SK-N-SH (cell line): Measurements from ENCODE around the gene ZNF675.

Experiments
- EZH2phosphoT487 ChIP-seq: fragments of 200-600 bp; sonication (generic); IDR thresholded peaks from 2 replicates; pipeline ENCODE4 v1.6.1; 2017; ENCODE audit warnings: low read depth, mixed run types, mild to moderate bottlenecking, antibody characterized with exemption, moderate library complexity, borderline replicate concordance
- MEF2A ChIP-seq: IDR thresholded peaks from 2 replicates; pipeline ENCODE4 v1.4.0; 2012; ENCODE audit warnings: low read depth, borderline replicate concordance
- MXI1 ChIP-seq: IDR thresholded peaks from 2 replicates; pipeline ENCODE4 v1.6.1; 2012; ENCODE audit warnings: mild to moderate bottlenecking, low read depth, low read length, improper control_type of control experiment
- NFIC ChIP-seq: IDR thresholded peaks from 2 replicates; pipeline ENCODE4 v1.4.0; 2012; ENCODE audit warnings: borderline replicate concordance
- POLR2AphosphoS5 ChIP-seq: IDR thresholded peaks from 2 replicates; pipeline ENCODE4 v1.6.1; 2012; ENCODE audit warnings: low read depth, low read length
- RAD21 ChIP-seq: IDR thresholded peaks from 2 replicates; pipeline ENCODE4 v1.6.1; 2012; ENCODE audit warnings: mild to moderate bottlenecking, low read length
- RCOR1 ChIP-seq: fragments of 150-350 bp; IDR thresholded peaks from 2 replicates; pipeline ENCODE4 v1.6.1; 2017; ENCODE audit warnings: antibody characterized with exemption, low read length
- SMC3 ChIP-seq: IDR thresholded peaks from 2 replicates; pipeline ENCODE4 v1.6.1; 2012; ENCODE audit warnings: low read depth, low read length, improper control_type of control experiment
- TCF12 ChIP-seq: IDR thresholded peaks from 2 replicates; pipeline ENCODE4 v1.4.0; 2012
- TF ChIP-seq, protein P1 (sequence below): IDR thresholded peaks from 2 replicates; pipeline ENCODE4 v1.4.0; 2012; ENCODE audit warnings: low read depth
- TF ChIP-seq, protein P2 (sequence below): fragments of 150-350 bp; IDR thresholded peaks from 2 replicates; pipeline ENCODE4 v1.6.1; 2017; ENCODE audit warnings: antibody characterized with exemption, low read length, low read depth, borderline replicate concordance

DNA sequence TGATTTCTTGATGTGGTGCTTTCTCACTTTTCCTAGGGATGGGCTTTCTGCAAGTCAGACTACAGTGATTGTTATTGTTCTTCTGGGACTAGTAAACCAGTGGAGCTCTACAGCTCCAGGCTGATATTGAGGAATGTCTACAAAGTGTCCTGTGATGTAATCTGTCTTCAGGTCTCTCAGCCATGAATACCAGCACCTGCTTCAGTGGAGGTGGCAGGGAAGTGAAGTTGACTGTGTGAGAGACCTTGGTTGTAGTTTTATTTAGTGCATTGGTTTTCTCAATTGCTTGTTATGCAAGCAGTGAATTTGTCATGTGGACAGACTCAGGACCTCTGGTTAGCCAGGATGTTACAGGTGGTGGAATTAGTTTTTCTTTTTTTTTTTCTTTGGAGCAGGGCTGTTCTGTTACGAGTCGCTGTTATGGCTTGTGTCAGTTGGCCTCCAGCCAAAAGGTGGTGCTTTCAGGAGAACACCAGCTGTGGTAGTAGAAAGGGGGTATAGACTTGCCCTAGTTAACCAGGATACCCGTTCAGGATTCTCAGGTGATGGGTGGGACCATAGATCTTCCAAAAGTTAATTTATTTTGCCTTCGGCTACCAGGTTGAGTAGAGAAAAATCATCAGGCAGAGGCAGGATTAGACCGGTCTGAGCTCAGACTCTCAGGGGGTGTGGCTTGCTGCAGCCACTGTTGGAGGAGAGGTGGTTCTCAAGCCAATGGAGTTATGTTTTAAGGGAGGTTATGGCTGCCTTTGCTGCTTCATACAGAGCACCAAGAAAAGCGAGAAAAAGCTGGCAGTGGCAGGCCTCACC lies 11.9 kb upstream of the ZNF675 start:
- TF ChIP-seq EZH2phosphoT487 (no peak), TCF12 (no peak), NFIC (no peak), MEF2A (no peak), RAD21 (no peak), RCOR1 (no peak), POLR2AphosphoS5 (no peak), SMC3 (no peak), MXI1 (no peak)
- TF ChIP-seq, protein P1, sequence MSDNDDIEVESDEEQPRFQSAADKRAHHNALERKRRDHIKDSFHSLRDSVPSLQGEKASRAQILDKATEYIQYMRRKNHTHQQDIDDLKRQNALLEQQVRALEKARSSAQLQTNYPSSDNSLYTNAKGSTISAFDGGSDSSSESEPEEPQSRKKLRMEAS = no peak
- TF ChIP-seq, protein P2, sequence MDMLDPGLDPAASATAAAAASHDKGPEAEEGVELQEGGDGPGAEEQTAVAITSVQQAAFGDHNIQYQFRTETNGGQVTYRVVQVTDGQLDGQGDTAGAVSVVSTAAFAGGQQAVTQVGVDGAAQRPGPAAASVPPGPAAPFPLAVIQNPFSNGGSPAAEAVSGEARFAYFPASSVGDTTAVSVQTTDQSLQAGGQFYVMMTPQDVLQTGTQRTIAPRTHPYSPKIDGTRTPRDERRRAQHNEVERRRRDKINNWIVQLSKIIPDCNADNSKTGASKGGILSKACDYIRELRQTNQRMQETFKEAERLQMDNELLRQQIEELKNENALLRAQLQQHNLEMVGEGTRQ = no peak
